SK-N-MC (cell line): ENCODE data around the gene TSPYL1.

Source experiments
- EZH2 ChIP-seq: fragments of 200-600 bp; sonication (generic); IDR thresholded peaks from one replicate; pipeline ENCODE4 v1.6.1; 2017; ENCODE audit warnings: antibody characterized with exemption
- POLR2AphosphoS5 ChIP-seq: IDR thresholded peaks from 2 replicates; pipeline ENCODE4 v1.6.1; 2012; ENCODE audit warnings: mild to moderate bottlenecking, low read depth, low read length, borderline replicate concordance

- TF ChIP-seq EZH2 = no peak
- TF ChIP-seq POLR2AphosphoS5 = no peak
Measured at GRCh38 chr6:116328528-116328903, 48.8 kb upstream of the TSPYL1 start.
